Small intestine (tissue), 7 donors: ENCODE results near the gene BCAT1. TPM values are rescaled to one million over a fixed set of nuclear protein-coding genes. Genes with fewer than 3 reads are reported as not detected.
"Not testable (repeated sequence)": the region's sequence is repeated elsewhere in the genome, so short reads cannot be mapped to it uniquely, and the experiment has no call there.

Experiments
- DNase-seq, 2 donors: peaks; one replicate each; pipeline versions ENCODE4 v3.0.0 to v3.0.0-alpha.2; 2013
- FAIRE-seq: peaks from 2 replicates; lab custom pipeline; 2012; peaks lifted over from hg19 to GRCh38; lab: Jason Lieb, UNC
- H3K27ac ChIP-seq, 3 donors: one replicate each; pipeline ENCODE4 v1.5.1; 2013; ENCODE audit warnings: low read length in 2 of 3, mild to moderate bottlenecking in 2 of 3, control low read depth in 1 of 3, inconsistent platforms in 1 of 3, low read depth in 1 of 3, moderate library complexity in 1 of 3
- H3K27me3 ChIP-seq, 3 donors: one replicate each; pipeline ENCODE4 v1.6.1; 2013; ENCODE audit warnings: low read length in 3 of 3, inconsistent platforms in 1 of 3; ENCODE audit not compliant: control insufficient read depth in 3 of 3, insufficient read depth in 3 of 3
- H3K36me3 ChIP-seq, 3 donors: one replicate each; pipeline ENCODE4 v1.6.1; 2013; ENCODE audit warnings: low read length in 3 of 3, inconsistent platforms in 1 of 3, low read depth in 1 of 3, mild to moderate bottlenecking in 1 of 3, moderate library complexity in 1 of 3; ENCODE audit not compliant: control insufficient read depth in 3 of 3, insufficient read depth in 2 of 3
- H3K4me1 ChIP-seq, 3 donors: one replicate each; pipeline ENCODE4 v1.6.1; 2013; ENCODE audit warnings: low read length in 2 of 3, inconsistent platforms in 1 of 3, low read depth in 1 of 3, mild to moderate bottlenecking in 1 of 3, moderate library complexity in 1 of 3; ENCODE audit not compliant: control insufficient read depth in 3 of 3, insufficient read depth in 2 of 3
- H3K4me3 ChIP-seq, 3 donors: one replicate each; pipeline ENCODE4 v1.5.1; 2013; ENCODE audit warnings: low read length in 3 of 3, control low read depth in 1 of 3, inconsistent platforms in 1 of 3, low read depth in 1 of 3, mild to moderate bottlenecking in 1 of 3, moderate library complexity in 1 of 3
- H3K9me3 ChIP-seq, 2 donors: one replicate each; pipeline ENCODE4 v1.6.1; 2013; ENCODE audit warnings: low read depth in 1 of 2, low read length in 1 of 2; ENCODE audit not compliant: control insufficient read depth in 2 of 2, insufficient read depth in 1 of 2
- WGBS, 3 donors: extraction: QIAGEN DNeasy Blood & Tissue Kit; methylation state at CpG; one replicate each; pipeline ENCODE4 v1.1.7; 2013; 5-methylcytosine and 5-hydroxymethylcytosine counted together
- polyA plus RNA-seq, 4 donors: library from polyadenylated mRNA; stranded (reverse) in 3 of 4; unstranded in 1 of 4; fragments of 200-250 nt in 3 of 4; fragments of 120-200 nt in 1 of 4; gene quantifications; one replicate each; pipeline versions ENCODE4 v1.2.1 to v1.2.3, GENCODE V29; 2013
- donor health status: healthy with polysubstance abuse.
- donor health status: control.
- donor health status: control.
- donor health status: Bipolar disorder and iron deficiency.
- donor health status: healthy.

BCAT1 gene
- polyA plus RNA-seq, 4 donors: 0.22 to 5.3 (median 3.0) TPM

GRCh38 chr12:24970177-24970576, 21.3 kb upstream of the BCAT1 start:
- Histone ChIP-seq H3K27ac (no peak overlapping the region), H3K4me1 (no peaks in the 10 kb centered on the region), H3K36me3 (no peaks in the 10 kb centered on the region), H3K4me3 (no peak overlapping the region), H3K27me3 (no peaks in the 10 kb centered on the region), H3K9me3 (no peaks in the 10 kb centered on the region)
- DNase-seq: no peak
- FAIRE-seq: no peak
- WGBS, 3 donors: 68 to 80% (median 69%) methylated on average over 6 of the region's 6 CpGs

DNA sequence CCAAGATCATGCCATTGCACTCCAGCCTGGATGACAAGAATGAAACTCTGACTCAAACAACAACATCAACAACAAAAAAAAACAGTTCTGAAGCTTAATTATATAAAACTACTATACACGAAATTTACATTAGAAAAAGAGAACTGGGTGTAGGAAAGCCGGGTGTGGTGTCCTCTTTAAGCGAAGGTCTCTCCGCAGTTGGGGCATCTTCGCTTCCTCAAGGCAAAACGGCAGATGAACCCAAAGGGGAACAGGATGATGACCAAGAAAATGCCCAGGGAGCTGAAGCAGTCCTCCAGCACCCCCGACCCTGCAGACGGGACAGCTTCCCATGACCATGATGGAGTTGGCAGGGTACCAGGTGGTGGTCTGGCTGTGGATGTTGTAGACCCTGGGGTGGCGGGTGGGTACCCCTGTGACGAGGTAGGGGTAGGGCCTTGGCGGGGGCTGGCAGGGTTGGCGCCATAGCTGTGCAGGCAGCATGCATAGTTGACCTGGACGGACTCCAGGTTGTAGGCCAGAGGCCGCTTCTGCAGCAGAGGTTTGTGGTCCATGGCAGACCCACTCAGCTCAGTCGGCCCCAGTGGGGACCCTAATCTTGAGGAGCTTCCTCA, 18.2 kb upstream of the BCAT1 start:
- DNase-seq (no peak), FAIRE-seq (no peak)
- Histone ChIP-seq H3K36me3 (no peaks in the 10 kb centered on the region), H3K27ac (no peak overlapping the region), H3K27me3 (no peaks in the 10 kb centered on the region), H3K9me3 (peaks cover 0 to 3% of the 10 kb centered on the region in 2 donors), H3K4me3 (no peak overlapping the region), H3K4me1 (no peaks in the 10 kb centered on the region)
- 90 to 94% (median 91%) methylated on average over 10 to 15 of the region's 15 CpGs for WGBS, 3 donors

GRCh38 chr12:24964342-24964741, 15.4 kb upstream of the BCAT1 start:
- H3K9me3 ChIP-seq: peaks cover 0 to 3% of the 10 kb centered on the region in 2 donors
- 43 to 95% (median 91%) methylated on average over 1 of the region's 1 CpG for WGBS, 3 donors
- no peak for DNase-seq
- H3K27ac ChIP-seq: no peak overlapping the region
- H3K27me3 ChIP-seq: no peaks in the 10 kb centered on the region
- no peaks in the 10 kb centered on the region for H3K4me1 ChIP-seq
- no peaks in the 10 kb centered on the region for H3K36me3 ChIP-seq
- FAIRE-seq: no peak
- H3K4me3 ChIP-seq: no peak overlapping the region

DNA sequence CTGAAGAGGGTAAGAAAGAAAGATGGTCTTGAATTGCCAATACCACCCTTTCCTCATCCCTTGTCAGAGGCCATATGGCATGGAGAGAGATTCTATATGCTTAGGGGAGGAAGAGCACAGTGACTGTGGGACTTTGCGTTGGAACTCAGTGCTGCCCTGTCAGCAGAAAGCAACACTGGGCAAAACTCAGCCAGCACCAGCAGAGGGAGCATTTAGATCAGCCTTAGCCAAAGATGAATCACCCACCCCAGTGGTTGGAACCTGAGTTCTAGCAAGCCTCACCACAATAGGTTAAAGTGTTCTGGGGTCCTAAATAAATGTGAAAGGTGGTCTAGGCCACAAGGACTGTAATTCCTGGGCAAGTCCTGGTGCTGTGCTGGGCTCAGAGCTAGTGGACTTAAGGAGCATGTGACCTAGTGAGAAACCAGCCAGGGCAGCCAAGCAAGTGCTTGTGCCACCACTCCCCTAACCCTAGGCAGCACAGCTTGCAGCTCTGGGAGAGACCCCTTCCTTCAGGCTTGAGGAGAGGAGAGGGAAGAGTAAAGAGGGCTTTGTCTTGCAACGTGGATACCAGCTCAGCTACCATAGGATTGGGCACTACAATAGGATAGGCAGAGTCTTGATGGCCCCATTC, 11.4 kb upstream of the BCAT1 start:
- Histone ChIP-seq H3K27ac (no peak overlapping the region), H3K27me3 (no peaks in the 10 kb centered on the region), H3K4me3 (no peak overlapping the region), H3K9me3 (peaks cover 0 to 3% of the 10 kb centered on the region in 2 donors), H3K4me1 (no peaks in the 10 kb centered on the region), H3K36me3 (no peaks in the 10 kb centered on the region)
- DNase-seq: no peak
- 29 to 47% (median 40%) methylated on average over 2 of the region's 2 CpGs for WGBS, 3 donors
- no peak for FAIRE-seq

GRCh38 chr12:24956351-24956750, 7.5 kb upstream of the BCAT1 start:
- not testable (repeated sequence) for H3K4me1 ChIP-seq, FAIRE-seq, H3K4me3 ChIP-seq, DNase-seq, H3K27ac ChIP-seq, H3K36me3 ChIP-seq, H3K27me3 ChIP-seq, H3K9me3 ChIP-seq
- 85 to 93% (median 87%) methylated on average over 6 of the region's 6 CpGs for WGBS, 3 donors

- H3K9me3 ChIP-seq: no peaks in the 10 kb centered on the region
- FAIRE-seq: no peak
- DNase-seq: no peak
- H3K27ac ChIP-seq: no peak overlapping the region
- no peaks in the 10 kb centered on the region for H3K36me3 ChIP-seq
- H3K4me1 ChIP-seq: no peaks in the 10 kb centered on the region
- WGBS, 3 donors: 83 to 92% (median 87%) methylated on average over 18 of the region's 18 CpGs
- no peak overlapping the region for H3K4me3 ChIP-seq
- peaks cover 0 to 11% (median 0%) of the 10 kb centered on the region in 3 donors for H3K27me3 ChIP-seq
Measured at GRCh38 chr12:24955853-24956252, 7.0 kb upstream of the BCAT1 start.

DNA sequence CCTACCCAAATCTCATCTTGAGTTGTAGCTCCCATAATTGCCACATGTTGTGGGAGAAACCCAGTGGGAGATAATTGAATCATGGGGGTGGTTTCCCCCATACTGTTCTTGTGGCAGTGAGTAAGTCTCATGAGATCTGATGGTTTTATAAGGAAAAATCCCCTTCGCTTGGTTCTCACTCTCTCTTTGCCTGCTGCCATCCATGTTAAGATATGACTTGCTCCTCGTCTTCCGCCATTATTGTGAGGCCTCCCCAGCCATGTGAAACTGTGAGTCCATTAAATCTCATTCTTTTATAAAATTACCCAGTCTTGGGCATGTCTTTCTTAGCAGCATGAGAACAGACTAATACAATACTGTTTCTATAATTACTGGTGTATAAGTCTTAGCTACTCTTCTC, 6.5 kb upstream of the BCAT1 start:
- no peak overlapping the region for H3K4me3 ChIP-seq
- H3K27me3 ChIP-seq: peaks cover 0 to 12% (median 0%) of the 10 kb centered on the region in 3 donors
- DNase-seq (no peak), FAIRE-seq (no peak)
- H3K36me3 ChIP-seq: no peaks in the 10 kb centered on the region
- WGBS, 3 donors: 84 to 89% (median 88%) methylated on average over 3 of the region's 3 CpGs
- no peak overlapping the region for H3K27ac ChIP-seq
- no peaks in the 10 kb centered on the region for H3K4me1 ChIP-seq
- no peaks in the 10 kb centered on the region for H3K9me3 ChIP-seq

GRCh38 chr12:24954261-24954660, 5.4 kb upstream of the BCAT1 start:
- DNase-seq: no peak
- 42 to 68% (median 63%) methylated on average over 3 of the region's 3 CpGs for WGBS, 3 donors
- FAIRE-seq: no peak

More at GRCh38 chr12:24954261-24954660, 5.4 kb upstream of the BCAT1 start:
- Histone ChIP-seq H3K9me3 (no peaks in the 10 kb centered on the region), H3K27me3 (peaks cover 0 to 22% (median under 1%) of the 10 kb centered on the region in 3 donors), H3K4me1 (no peaks in the 10 kb centered on the region), H3K36me3 (no peaks in the 10 kb centered on the region), H3K27ac (no peak overlapping the region), H3K4me3 (no peak overlapping the region)
